Lower lobe of right lung (tissue), 2 donors: ENCODE results near the gene TXNL4A. TPM values are rescaled to one million over a fixed set of nuclear protein-coding genes. Genes with fewer than 3 reads are reported as not detected.

Experiments used
- ATAC-seq, 2 donors: fragments of 200-7000 bp; cut with Tn5 transposase; one replicate each; pipeline ENCODE4 v1.9.1; 2020 to 2022; ENCODE audit warnings: mild to moderate bottlenecking in 2 of 2, moderate library complexity in 2 of 2
- DNase-seq: peaks from one replicate; pipeline ENCODE4 v3.0.0-alpha.2; 2020
- H3K27ac ChIP-seq: fragments of 200-600 bp; one replicate; pipeline ENCODE4 v1.8.0; 2022
- H3K27me3 ChIP-seq: fragments of 200-600 bp; one replicate; pipeline ENCODE4 v1.8.0; 2022; ENCODE audit warnings: low read depth
- H3K36me3 ChIP-seq: fragments of 200-600 bp; one replicate; pipeline ENCODE4 v1.8.0; 2022; ENCODE audit warnings: mild to moderate bottlenecking
- H3K4me1 ChIP-seq: fragments of 200-600 bp; one replicate; pipeline ENCODE4 v1.8.0; 2022
- H3K4me3 ChIP-seq: fragments of 200-600 bp; one replicate; pipeline ENCODE4 v1.8.0; 2022; ENCODE audit warnings: mild to moderate bottlenecking
- H3K9me3 ChIP-seq: fragments of 200-600 bp; one replicate; pipeline ENCODE4 v1.8.0; 2022
- CTCF ChIP-seq: fragments of 200-600 bp; IDR thresholded peaks from one replicate; pipeline ENCODE4 v1.8.0; 2022; ENCODE audit warnings: antibody characterized with exemption, mild to moderate bottlenecking
- intact Hi-C: fragments of 100-400 bp; cut with DNase I; formaldehyde crosslinking; loops from one replicate; pipeline ENCODE4 v1.11.0; 2022
- total RNA-seq: library from RNA; stranded (reverse); fragmentation: NEBNext Ultra II Directional; extraction: Animal tissue kit (Norgen Biotek cat#: 25700); gene quantifications from one replicate; pipeline ENCODE4 v1.2.1, GENCODE V29; 2021
- donor health status: DM: no; HTN: yes; CAD: no; lungs with severe emphysema.

TXNL4A gene
- total RNA-seq, 1 donor from 2014 or later = 78.7 TPM

DNA sequence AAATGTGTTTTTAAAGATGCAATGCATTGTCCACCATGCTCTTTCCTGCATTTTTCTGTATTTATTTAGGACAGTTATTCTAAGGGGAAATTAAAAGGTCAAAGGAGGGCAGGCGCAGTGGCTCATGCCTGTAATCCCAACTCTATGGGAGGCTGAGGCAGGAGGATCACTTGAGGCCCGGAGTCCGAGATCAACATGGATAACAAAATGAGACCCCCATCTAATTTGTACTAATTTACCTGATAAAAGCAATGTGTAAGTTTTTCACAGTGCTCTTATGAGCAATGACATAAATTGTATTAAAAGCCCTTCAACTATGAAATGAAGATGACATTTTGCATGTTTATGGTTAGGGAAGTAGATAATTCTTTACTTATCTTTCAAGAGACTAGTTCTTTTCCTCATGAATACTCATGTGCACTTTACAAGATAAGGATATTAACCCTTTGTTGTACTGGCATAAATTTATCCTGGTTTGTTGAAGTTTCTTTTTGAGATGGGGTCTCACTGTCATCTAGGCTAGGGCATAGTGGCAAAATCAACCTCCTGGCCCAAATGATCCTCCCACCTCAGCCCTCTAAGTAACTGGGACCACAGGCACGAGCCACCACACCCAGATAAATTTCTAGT is 14.2 kb downstream of the TXNL4A start:
- no peak for TF ChIP-seq CTCF
- Histone ChIP-seq H3K4me1 (no peaks in the 10 kb centered on the region), H3K9me3 (no peaks in the 10 kb centered on the region), H3K27me3 (no peaks in the 10 kb centered on the region), H3K27ac (no peak overlapping the region), H3K4me3 (no peak overlapping the region), H3K36me3 (peaks cover 80% of the 10 kb centered on the region)
- intact Hi-C loops = no loop called here
- ATAC-seq = no peak
- no peak for DNase-seq

DNA sequence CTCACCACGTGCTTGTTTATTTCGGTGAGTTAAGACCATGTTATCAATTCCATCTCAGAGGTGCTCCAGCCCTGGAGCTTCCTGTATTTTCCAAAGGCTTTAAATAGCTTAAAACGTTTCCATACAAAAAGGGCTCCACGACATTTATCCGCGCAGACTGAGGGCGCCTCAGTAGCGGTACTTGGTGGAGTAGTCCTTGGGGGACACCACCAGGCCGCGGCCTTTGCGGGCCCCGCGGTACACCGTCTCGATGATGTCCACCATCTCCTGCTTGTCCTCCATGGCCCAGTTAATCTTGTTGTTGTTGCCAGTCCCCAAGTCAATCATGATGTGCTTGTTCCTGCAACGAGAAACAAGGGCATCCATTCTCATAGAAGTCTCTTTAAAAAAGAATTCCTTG is 14.8 kb downstream of the TXNL4A start:
- no peak overlapping the region for H3K27ac ChIP-seq
- H3K36me3 ChIP-seq = peaks cover 77% of the 10 kb centered on the region
- TF ChIP-seq CTCF = no peak
- H3K27me3 ChIP-seq = no peaks in the 10 kb centered on the region
- ATAC-seq (no peak), DNase-seq (no peak)
- H3K9me3 ChIP-seq = no peaks in the 10 kb centered on the region
- intact Hi-C loops = no loop called here
- H3K4me1 ChIP-seq = no peaks in the 10 kb centered on the region
- H3K4me3 ChIP-seq = no peak overlapping the region

DNA sequence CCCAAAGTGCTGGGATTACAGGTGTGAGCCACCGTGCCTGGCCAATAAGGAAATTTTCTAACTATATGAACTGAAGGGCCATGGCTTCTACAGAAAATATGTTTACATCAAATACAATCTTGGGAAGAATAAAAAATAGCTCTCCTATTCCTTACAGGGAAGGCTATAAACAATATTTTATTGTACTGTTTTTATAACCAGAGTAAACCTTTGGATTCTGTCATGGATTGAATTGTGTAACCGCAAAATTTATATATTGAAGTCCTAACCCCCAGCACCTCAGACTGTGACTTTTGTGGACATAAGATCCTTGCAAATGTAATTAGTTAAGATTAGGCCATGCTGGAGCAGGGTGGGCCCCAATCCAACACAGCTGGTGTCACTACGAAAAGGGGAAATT is 15.6 kb downstream of the TXNL4A start:
- TF ChIP-seq CTCF = no peak
- Histone ChIP-seq H3K27ac (no peak overlapping the region), H3K4me3 (no peak overlapping the region), H3K4me1 (no peaks in the 10 kb centered on the region), H3K36me3 (peaks cover 85% of the 10 kb centered on the region), H3K27me3 (no peaks in the 10 kb centered on the region), H3K9me3 (no peaks in the 10 kb centered on the region)
- DNase-seq (no peak), ATAC-seq (no peak)
- intact Hi-C loops = no loop called here

GRCh38 chr18:79971986-79972385 is 16.4 kb downstream of the TXNL4A start:
- intact Hi-C loops = no loop called here
- no peak for TF ChIP-seq CTCF
- peaks cover 90% of the 10 kb centered on the region for H3K36me3 ChIP-seq
- no peak overlapping the region for H3K27ac ChIP-seq
- DNase-seq (no peak), ATAC-seq (no peak)
- H3K27me3 ChIP-seq = no peaks in the 10 kb centered on the region
- no peak overlapping the region for H3K4me3 ChIP-seq
- H3K9me3 ChIP-seq = no peaks in the 10 kb centered on the region
- H3K4me1 ChIP-seq = no peaks in the 10 kb centered on the region

DNA sequence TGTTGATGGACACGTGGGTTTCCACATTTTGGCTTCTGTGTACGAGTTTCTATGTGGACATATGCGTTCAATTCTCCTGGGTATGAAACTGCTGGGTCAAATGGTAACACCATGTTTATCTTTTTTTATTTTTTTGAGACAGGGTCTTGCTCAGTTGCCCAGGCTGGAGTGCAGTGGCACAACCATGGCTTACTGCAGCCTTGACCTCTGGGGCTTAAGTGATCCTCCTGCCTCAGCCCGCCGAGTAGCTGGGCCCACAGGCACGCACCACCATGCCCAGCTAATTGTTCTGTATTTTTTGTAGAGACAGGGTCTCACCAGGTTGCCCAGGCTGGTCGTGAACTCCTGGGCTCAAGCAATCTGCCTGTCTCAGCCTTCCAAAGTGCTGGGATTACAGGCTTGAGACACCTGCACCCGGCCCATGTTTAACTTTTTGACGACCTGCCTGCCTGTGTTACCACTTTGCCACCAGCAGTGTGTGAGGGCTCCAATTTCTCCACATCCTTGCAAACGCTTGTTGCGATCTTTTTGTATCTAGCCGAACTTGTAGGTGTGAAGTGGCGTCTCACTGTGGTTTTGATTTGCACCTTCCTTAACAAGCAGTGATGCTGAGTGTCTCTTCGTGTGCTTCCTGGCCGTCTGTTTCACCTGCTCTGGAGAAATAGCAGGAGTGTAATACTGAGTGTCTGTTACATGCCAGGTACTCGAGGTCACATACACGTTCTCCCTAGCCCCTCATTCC is 17.0 kb downstream of the TXNL4A start:
- H3K36me3 ChIP-seq = peaks cover 86% of the 10 kb centered on the region
- no peak for ATAC-seq

More for the DNA sequence above, 17.0 kb downstream of the TXNL4A start:
- no peaks in the 10 kb centered on the region for H3K4me1 ChIP-seq
- H3K27ac ChIP-seq = no peak overlapping the region
- DNase-seq = no peak
- TF ChIP-seq CTCF = no peak
- no peaks in the 10 kb centered on the region for H3K27me3 ChIP-seq
- intact Hi-C loops = no loop called here
- H3K4me3 ChIP-seq = no peak overlapping the region
- H3K9me3 ChIP-seq = no peaks in the 10 kb centered on the region
